NCI-H526 treated with DMSO at 0.1 percent for 48 hours (cell line): Measurements from ENCODE around the gene IL17D.
A peak's percentile ranks its signal among the peaks of the same experiment; 100 is the strongest.
"Not testable (repeated sequence)": the region's sequence is repeated elsewhere in the genome, so short reads cannot be mapped to it uniquely, and the experiment has no call there.

Source experiments
- DNase-seq: peaks from one replicate; lab custom pipeline; 2025; lab: John Stamatoyannopoulos, UW

IL17D gene

DNA sequence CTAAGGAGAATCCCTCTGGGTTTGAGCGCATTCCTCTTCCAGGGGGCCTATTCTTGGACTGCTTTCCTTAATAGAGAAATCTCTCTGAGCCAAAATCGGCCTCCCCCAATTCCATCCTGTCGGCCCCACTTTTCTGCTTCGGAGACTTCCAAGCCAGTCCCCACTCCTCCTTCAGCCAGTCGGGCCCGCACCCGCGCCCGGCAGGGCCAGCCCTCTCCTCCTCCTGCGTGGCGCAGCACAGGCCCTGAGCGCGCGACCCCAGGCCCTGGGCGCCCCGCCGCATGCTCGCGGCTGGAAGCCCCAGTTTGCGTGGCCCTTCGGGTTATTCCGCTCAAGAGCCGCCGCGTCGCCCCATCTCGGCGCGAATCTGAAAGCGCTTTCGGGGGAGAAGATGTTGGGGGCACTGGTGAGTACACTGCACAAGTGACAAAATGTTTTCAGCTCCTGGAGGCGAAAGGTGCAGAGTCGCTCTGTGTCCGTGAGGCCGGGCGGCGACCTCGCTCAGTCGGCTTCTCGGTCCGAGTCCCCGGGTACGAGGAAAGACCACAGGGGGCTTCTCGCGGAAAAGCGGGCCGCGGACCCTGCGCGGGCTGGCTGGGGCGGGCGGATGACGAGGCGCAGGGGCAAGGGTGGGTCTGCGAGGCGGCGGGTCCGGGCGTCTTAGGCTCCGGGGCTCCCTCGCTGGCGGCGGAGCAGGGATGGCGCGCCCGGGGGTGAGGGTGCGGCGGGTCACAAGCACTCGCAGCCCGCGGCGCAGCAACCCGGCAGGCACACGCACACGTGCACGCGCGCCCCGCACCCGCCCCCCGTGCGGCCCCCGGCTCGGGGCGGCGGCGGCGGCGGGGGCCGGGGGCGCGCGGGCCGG, at the start of gene IL17D:
IL17D (plus strand) TSS at position 785 of the 865 bp plus-strand sequence. CDS start 303 bp downstream, outside the sequence.
- DNase-seq, result peak; percentile 25

DNA sequence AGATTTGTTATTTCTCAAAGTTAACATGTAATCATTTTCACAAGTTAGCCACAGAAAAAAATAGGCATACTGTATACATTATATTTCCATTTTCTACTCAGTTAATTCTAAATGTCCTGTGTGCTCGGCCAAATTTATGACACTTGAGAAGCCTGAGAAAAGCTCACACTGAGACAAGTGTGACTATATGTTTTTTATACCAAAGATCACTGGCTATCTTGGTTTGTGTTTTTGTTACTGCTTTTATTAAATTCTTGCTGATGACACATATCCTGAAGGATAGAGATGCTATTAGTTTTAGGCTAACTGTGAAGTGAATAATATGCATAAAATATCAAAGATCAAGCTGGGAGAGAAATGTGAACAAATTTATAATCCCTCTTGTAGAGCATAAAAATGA, 49.3 kb upstream of the IL17D start:
- no peak for DNase-seq

- no peak for DNase-seq
Observed at GRCh38 chr13:20658451-20659040, 45.0 kb upstream of the IL17D start.

- DNase-seq, result no peak
Observed at GRCh38 chr13:20664351-20664750, 39.1 kb upstream of the IL17D start.

- DNase-seq, result no peak
Observed at GRCh38 chr13:20666948-20667347, 36.6 kb upstream of the IL17D start.

GRCh38 chr13:20667857-20668437, 35.6 kb upstream of the IL17D start:
- DNase-seq, result no peak

DNA sequence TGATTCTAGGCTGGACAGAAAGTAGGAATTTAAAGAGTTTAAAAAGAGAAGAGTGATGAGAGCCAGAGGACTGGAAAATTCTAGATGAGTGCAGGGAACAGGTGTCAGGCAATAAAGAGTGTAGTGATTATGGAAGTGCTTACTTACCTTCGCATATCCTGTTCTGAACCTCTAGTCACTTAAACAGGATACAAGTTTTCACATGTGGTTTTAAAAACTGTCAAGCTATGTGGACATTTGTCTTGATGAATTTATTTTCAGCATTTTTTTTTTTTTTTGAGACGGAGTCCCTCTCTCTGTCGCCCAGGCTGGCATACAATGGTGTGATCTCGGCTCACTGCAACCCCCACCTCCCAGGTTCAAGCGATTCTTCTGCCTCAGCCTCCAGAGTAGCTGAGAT, 34.3 kb upstream of the IL17D start:
- DNase-seq, result no peak

- DNase-seq, result no peak
Observed at GRCh38 chr13:20671789-20672188, 31.7 kb upstream of the IL17D start.

- no peak for DNase-seq
Observed at GRCh38 chr13:20672772-20673171, 30.7 kb upstream of the IL17D start.

DNA sequence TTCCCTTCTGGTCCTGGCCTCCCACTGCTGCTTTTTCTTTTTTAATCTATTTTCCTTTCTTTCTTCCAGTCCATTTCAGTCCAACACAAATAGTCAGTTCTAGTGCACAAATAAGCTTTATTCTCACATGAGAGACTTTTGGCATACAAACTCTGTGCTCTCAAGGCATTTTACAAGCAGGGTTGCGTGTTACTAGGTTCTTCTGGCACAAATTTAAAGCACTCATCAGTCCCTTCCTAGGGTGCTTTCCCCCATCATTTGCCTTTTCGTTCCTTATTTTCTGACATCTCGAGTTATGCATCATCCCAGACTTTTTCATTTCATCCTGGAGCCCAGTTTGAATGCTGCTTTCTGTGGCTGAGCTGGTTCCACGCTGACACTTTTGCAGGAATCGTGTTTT, 29.8 kb upstream of the IL17D start:
- no peak for DNase-seq

GRCh38 chr13:20676213-20676612, 27.3 kb upstream of the IL17D start:
- no peak for DNase-seq

DNA sequence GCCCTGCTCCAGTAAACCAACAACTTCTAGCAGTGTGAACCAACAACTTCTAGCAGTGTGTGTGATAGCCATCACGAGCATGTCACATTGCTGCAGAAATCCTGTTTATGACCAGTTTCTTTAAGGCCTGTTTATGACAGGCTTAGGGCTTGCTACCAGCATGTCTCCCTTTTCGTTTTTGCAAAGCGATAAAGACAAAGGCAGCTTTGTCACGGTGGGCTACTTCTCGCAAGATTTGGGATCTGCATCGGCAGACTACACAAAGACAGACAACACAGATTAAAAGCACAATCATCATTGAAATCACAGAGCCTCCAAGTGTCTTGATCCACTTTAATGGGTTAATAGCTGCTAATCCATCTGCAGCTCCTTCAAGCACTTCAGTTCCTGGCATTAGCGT, 24.9 kb upstream of the IL17D start:
- not testable (repeated sequence) for DNase-seq

- no peak for DNase-seq
Observed at GRCh38 chr13:20679879-20680278, 23.6 kb upstream of the IL17D start.

DNA sequence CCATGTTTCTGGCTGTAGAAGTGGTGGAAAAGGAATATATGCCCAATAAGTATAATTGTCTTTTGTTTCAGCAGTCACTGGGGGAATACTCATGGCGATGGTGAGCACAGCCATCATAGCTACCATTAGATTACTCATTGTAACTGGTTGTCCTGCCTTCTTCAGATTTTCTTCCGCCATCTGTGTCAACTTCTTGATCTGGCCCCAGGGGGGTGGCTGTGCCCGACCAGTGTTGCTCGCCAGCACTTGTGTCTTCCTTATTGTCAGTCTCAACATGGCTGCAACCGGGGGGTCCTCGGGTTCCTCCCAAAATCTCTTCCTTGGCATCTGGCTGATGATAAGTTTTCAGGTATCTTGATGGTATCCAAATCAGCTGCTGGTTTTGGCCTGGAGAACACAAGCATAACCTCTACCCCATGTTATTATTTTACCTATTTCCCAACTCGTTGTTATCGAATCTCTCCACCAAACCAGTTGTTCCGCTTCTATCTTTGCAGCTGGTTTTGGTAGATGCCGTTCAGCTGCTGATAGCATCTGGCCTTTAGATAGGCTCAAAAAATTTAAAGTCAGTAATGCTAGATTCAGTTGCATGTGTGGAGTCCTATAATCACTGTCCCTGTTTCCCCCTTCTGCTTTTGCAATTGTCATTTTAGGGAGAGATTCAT, 23.0 kb upstream of the IL17D start:
- no peak for DNase-seq

DNA sequence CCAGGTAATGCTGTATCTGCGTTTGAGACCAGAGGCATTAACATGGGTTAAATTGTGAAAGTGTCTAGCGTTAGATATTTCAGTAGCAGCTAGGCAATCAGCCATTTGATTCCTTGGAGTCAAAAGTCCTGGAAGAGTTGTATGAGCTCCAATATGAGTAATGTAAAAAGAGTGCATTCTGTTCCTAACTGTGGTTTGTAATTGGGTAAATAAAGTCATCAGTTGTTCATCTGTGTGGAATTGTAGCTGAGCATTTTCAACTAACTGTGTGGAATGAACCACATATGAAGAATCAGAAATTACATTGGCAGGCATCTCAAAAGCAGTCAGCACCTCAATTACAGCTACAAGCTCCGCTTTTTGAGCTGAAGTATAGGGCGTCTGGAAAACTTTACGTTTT, 22.0 kb upstream of the IL17D start:
- not testable (repeated sequence) for DNase-seq

- DNase-seq, result no peak
Observed at GRCh38 chr13:20682061-20682460, 21.4 kb upstream of the IL17D start.

DNA sequence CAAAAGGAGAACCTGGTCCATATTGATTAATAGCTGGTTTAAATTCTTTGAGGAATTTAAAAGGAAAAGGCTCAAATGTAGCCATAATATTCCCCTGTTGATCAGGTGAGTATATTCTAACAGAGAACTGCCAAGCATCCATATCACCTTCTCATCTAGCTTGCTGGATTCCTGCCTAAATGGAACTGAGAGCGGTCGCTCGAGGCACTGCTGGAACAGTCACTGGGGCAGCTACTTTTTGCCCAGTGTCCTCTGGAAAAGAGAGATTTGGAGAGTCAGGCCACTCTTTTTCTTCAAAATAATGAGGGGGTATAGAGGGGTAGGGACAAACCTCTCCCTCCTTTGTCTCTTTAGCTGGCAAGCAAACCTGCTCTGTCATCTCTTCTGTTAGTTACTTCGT, 19.5 kb upstream of the IL17D start:
- DNase-seq, result no peak

GRCh38 chr13:20684546-20684945, 19.0 kb upstream of the IL17D start:
- DNase-seq, result no peak

DNA sequence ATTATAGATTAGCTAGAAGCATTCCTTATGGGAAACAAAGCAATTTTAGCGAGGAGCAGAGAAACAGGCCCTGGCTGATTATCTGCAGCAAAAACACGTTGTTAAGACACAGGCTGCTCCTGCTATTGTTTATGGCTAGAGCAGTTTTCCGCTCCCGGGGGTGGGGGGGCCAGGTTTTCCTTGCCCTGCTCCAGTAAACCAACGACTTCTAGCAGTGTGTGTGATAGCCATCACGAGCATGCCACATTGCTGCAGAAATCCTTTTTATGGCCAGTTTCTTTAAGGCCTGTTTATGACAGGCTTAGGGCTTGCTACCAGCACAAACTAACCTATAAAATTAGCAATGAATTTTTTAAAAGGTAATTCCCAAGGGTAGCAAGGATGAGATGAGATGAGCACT, 18.4 kb upstream of the IL17D start:
- no peak for DNase-seq

DNA sequence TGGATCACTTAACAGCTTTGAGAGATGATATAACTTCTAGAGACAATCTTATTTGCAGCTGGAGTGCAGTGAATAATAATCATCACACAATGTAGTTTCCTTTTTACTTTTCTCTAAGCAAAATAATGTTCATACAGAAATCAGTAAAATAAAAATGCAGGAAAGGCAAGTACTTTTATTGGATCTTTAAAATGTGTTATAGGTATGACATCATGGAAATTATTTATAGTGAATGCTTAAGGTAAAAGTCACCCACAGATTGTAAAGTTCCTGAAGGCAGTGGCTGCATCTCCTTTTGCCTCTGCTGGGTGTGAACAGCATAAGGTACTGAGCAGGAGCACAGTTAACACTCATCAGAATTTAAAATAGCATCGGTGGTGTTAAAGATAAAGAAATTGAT, 17.3 kb upstream of the IL17D start:
- no peak for DNase-seq

DNA sequence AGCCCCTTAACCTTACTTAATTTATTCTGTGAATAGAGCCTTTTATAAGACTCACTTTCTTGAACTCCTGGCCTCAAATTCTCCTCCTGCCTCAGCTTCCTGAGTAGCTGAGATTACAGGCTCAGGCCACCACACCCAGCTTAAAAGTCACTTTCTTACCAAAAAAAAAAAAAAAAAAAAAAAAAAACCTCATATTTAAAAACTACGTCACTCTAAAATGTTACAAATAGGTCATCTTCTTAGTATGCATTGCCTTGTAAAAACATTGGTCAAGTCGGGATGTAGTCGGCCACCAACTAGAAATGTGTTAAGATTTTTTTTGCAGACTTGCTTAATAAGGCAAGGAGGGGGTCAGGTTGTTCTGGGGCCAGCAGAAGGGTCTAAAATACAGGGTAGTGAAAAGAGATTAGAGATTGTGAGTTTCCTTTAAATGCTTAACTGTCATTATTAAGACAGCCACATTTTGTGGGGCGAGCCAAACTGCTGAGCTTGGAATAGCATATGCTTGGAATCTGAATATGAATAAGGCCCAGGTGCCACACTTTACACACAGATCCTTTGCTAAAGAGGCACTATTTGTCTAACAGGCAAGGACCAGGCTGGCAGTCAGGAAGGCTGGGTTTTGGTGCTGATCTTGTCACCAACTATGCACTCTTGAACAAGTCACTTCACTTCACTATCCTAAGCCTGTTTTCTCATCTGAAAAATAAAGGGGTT, 16.5 kb upstream of the IL17D start:
- no peak for DNase-seq

DNA sequence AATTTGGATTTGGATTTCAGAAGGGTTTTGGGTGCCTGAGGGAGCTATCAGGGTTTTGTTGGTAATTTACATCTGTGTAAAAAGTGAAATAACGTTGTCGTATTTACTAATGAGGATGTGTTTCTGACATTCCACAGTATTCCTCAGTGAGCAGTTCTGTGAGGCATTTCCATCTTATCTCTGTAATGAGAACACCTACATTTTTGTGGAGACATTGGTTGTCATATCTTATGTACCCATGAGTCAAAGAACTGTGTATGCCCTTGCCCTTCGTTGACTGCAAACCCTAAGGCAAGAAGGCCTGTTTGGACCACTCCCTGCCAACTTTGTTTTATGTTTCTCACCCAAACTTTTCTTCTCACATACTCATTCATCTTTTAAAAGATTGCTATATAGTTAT, 14.2 kb upstream of the IL17D start:
- DNase-seq, result no peak
